ENCODE measurements around the gene AGTRAP.

AGTRAP gene

GRCh38 chr1:11753555-11754208 lies 17.7 kb downstream of the AGTRAP start:
- Histone ChIP-seq H3K79me2 (ENCODE audit: insufficient read depth, low read length) (no peaks in the 10 kb centered on the region), H3K4me1 (ENCODE audit: insufficient read depth, low read length) (no peaks in the 10 kb centered on the region), H3K36me3 (ENCODE audit: insufficient read depth, low read length) (no peaks in the 10 kb centered on the region), H3K9me3 (ENCODE audit: insufficient read depth, low read length, severe bottlenecking) (no peaks in the 10 kb centered on the region), H3K9ac (ENCODE audit: low read depth, low read length) (no peak overlapping the region), H3K4me3 (ENCODE audit: low read depth in 1 of 2, low read length in 2 of 2) (no peak overlapping the region), H3K27me3 (ENCODE audit: insufficient read depth, low read length, poor library complexity) (peaks cover 4% of the 10 kb centered on the region), H4K20me1 (ENCODE audit: insufficient read depth, low read length) (no peaks in the 10 kb centered on the region; the same call in 1 of the 2 replicates), H3K4me2 (ENCODE audit: insufficient read depth, low read length) (no peak overlapping the region), H3K27ac (ENCODE audit: low read length) (no peak overlapping the region), H2AFZ (ENCODE audit: low read depth, low read length) (no peak overlapping the region)
- ATAC-seq (ENCODE audit: insufficient read depth, low read depth) (no peak), DNase-seq (no peak)
- TF ChIP-seq EZH2 (IDR thresholded peaks at IDR 0.05; ENCODE audit: borderline replicate concordance, low read depth, low read length, severe bottlenecking) (no peak), CTCF (IDR thresholded peaks at IDR 0.05; ENCODE audit: borderline replicate concordance, extremely low read depth, low read length, poor library complexity, severe bottlenecking) (no peak)

- H3K27ac ChIP-seq (ENCODE audit: low read length): no peak overlapping the region
- H3K9ac ChIP-seq (ENCODE audit: low read depth, low read length): no peak overlapping the region
- no peak overlapping the region for H3K4me3 ChIP-seq (ENCODE audit: low read depth in 1 of 2, low read length in 2 of 2)
- H3K36me3 ChIP-seq (ENCODE audit: insufficient read depth, low read length): no peaks in the 10 kb centered on the region
- no peaks in the 10 kb centered on the region for H3K9me3 ChIP-seq (ENCODE audit: insufficient read depth, low read length, severe bottlenecking)
- H3K27me3 ChIP-seq (ENCODE audit: insufficient read depth, low read length, poor library complexity): peaks cover 7% of the 10 kb centered on the region
- no peak overlapping the region for H2AFZ ChIP-seq (ENCODE audit: low read depth, low read length)
- no peaks in the 10 kb centered on the region for H3K79me2 ChIP-seq (ENCODE audit: insufficient read depth, low read length)
- H3K4me2 ChIP-seq (ENCODE audit: insufficient read depth, low read length): no peak overlapping the region
- H4K20me1 ChIP-seq (ENCODE audit: insufficient read depth, low read length): no peaks in the 10 kb centered on the region
- ATAC-seq (ENCODE audit: insufficient read depth, low read depth): no peak
- no peak for DNase-seq
- H3K4me1 ChIP-seq (ENCODE audit: insufficient read depth, low read length): no peaks in the 10 kb centered on the region
- TF ChIP-seq CTCF (IDR thresholded peaks at IDR 0.05; ENCODE audit: borderline replicate concordance, extremely low read depth, low read length, poor library complexity, severe bottlenecking) (no peak), EZH2 (IDR thresholded peaks at IDR 0.05; ENCODE audit: borderline replicate concordance, low read depth, low read length, severe bottlenecking) (no peak)
These were observed 21.1 kb downstream of the AGTRAP start for GRCh38 chr1:11757047-11757446.

GRCh38 chr1:11759791-11760190 lies 23.9 kb downstream of the AGTRAP start:
- no peak overlapping the region for H3K27ac ChIP-seq (ENCODE audit: low read length)
- DNase-seq (no peak), ATAC-seq (ENCODE audit: insufficient read depth, low read depth) (no peak)
- H2AFZ ChIP-seq (ENCODE audit: low read depth, low read length): no peak overlapping the region
- no peaks in the 10 kb centered on the region for H3K79me2 ChIP-seq (ENCODE audit: insufficient read depth, low read length)
- H3K4me3 ChIP-seq (ENCODE audit: low read depth in 1 of 2, low read length in 2 of 2): no peak overlapping the region
- H3K36me3 ChIP-seq (ENCODE audit: insufficient read depth, low read length): no peaks in the 10 kb centered on the region
- no peaks in the 10 kb centered on the region for H3K9me3 ChIP-seq (ENCODE audit: insufficient read depth, low read length, severe bottlenecking)
- peaks cover 7% of the 10 kb centered on the region for H3K27me3 ChIP-seq (ENCODE audit: insufficient read depth, low read length, poor library complexity)
- no peak overlapping the region for H3K4me2 ChIP-seq (ENCODE audit: insufficient read depth, low read length)
- H3K4me1 ChIP-seq (ENCODE audit: insufficient read depth, low read length): no peaks in the 10 kb centered on the region
- H3K9ac ChIP-seq (ENCODE audit: low read depth, low read length): no peak overlapping the region
- no peaks in the 10 kb centered on the region for H4K20me1 ChIP-seq (ENCODE audit: insufficient read depth, low read length)
- TF ChIP-seq CTCF (IDR thresholded peaks at IDR 0.05; ENCODE audit: borderline replicate concordance, extremely low read depth, low read length, poor library complexity, severe bottlenecking) (no peak), EZH2 (IDR thresholded peaks at IDR 0.05; ENCODE audit: borderline replicate concordance, low read depth, low read length, severe bottlenecking) (no peak)

Data from DND-41 (cell line).